ENCODE results near the gene PPTC7. TPM values are rescaled to one million over a fixed set of nuclear protein-coding genes. Genes with fewer than 3 reads are reported as not detected.
"Not testable (repeated sequence)": the region's sequence is repeated elsewhere in the genome, so short reads cannot be mapped to it uniquely, and the experiment has no call there.

Gene PPTC7
- total and polyA plus RNA-seq, 2 of the 13 experiments (the other 11 are each of a cell fraction or from before 2014, with no cell fraction given): 4.8 to 12.3 TPM

- Histone ChIP-seq H3K27me3 (ENCODE audit: control insufficient read depth in 1 of 2, insufficient read depth in 2 of 2, low read length in 2 of 2) (no peaks in the 10 kb centered on the region), H3K9ac (ENCODE audit: insufficient read depth, low read depth, low read length) (no peak overlapping the region), H2AFZ (ENCODE audit: low read length) (no peak overlapping the region), H4K20me1 (ENCODE audit: insufficient read depth, low read length) (no peaks in the 10 kb centered on the region), H3K79me2 (ENCODE audit: insufficient read depth, low read length) (peaks cover 2% of the 10 kb centered on the region), H3K4me1 (ENCODE audit: insufficient read depth, low read length) (no peaks in the 10 kb centered on the region), H3K27ac (ENCODE audit: extremely low read length, insufficient read depth, low read length) (no peak overlapping the region), H3K4me3 (replicated peaks in 1 of 3; ENCODE audit: insufficient read depth in 1 of 3, low read depth in 2 of 3, low read length in 3 of 3) (no peak overlapping the region), H3K4me2 (ENCODE audit: low read depth, low read length) (no peak overlapping the region), H3K36me3 (replicated peaks in 1 of 2; ENCODE audit: control insufficient read depth in 1 of 2, insufficient read depth in 2 of 2, low read length in 2 of 2) (peaks cover 8 to 62% of the 10 kb centered on the region in 2 experiments), H3K9me3 (ENCODE audit: low read length) (no peaks in the 10 kb centered on the region)
- no peak for DNase-seq (ENCODE audit: low spot score)
- 95% methylated on average over 10 of the region's 10 CpGs for WGBS (ENCODE audit: low lambda C conversion rate)
- ChIA-PET POLR2A (no interaction called here), CTCF (ENCODE audit: low intra/inter-chr PET ratio, low total read pairs) (no interaction called here)
- ATAC-seq: no peak
- in situ Hi-C loops (cut with HindIII; ENCODE audit: extremely low pct_ligation_motif_present, low pct_unique_long_range_greater_than_20kb): no loop called here
- FAIRE-seq: no peak
- TF ChIP-seq TRIM24 (CRISPR knock-in tag; IDR thresholded peaks at IDR 0.05): no peak
- TF ChIP-seq TMF1 (CRISPR knock-in tag; IDR thresholded peaks at IDR 0.05; ENCODE audit: low read depth): no peak
- no peak for TF ChIP-seq MED1 (CRISPR knock-in tag; IDR thresholded peaks at IDR 0.05)
- no peak for TF ChIP-seq GMEB1 (CRISPR knock-in tag; IDR thresholded peaks at IDR 0.05; ENCODE audit: borderline replicate concordance)
- TF ChIP-seq KAT7 (CRISPR knock-in tag; IDR thresholded peaks at IDR 0.05; ENCODE audit: borderline replicate concordance): no peak
- TF ChIP-seq RFX5 (IDR thresholded peaks at IDR 0.05; ENCODE audit: low read depth, low read length): no peak
- TF ChIP-seq ZSCAN12 (CRISPR knock-in tag; IDR thresholded peaks at IDR 0.05): no peak
- no peak for TF ChIP-seq ARID4A (CRISPR knock-in tag; IDR thresholded peaks at IDR 0.05; ENCODE audit: borderline replicate concordance)
- TF ChIP-seq FOXP1 (IDR thresholded peaks at IDR 0.05): no peak
- no peak for TF ChIP-seq FOXP1 (CRISPR knock-in tag; IDR thresholded peaks at IDR 0.05)
- TF ChIP-seq ZNF629 (CRISPR knock-in tag; conservative IDR thresholded peaks at IDR 0.05): no peak
- no peak for TF ChIP-seq ARNT (IDR thresholded peaks at IDR 0.05)
- intact Hi-C loops (cut with micrococcal nuclease; ENCODE audit: unreplicated experiment): loop anchor here (5.0 kb wide), 1 partner anchor 94 kb away; the partner anchor contains the start of gene ARPC3
- no TSS peak for BruUV-seq (replicated peaks)
Observed at GRCh38 chr12:110545812-110546211, 37.3 kb downstream of the PPTC7 start.

- H3K4me1 ChIP-seq (ENCODE audit: insufficient read depth, low read length); H3K4me3 ChIP-seq (replicated peaks in 1 of 3; ENCODE audit: insufficient read depth in 1 of 3, low read depth in 2 of 3, low read length in 3 of 3); CTCF ChIA-PET (ENCODE audit: low intra/inter-chr PET ratio, low total read pairs); H3K9ac ChIP-seq (ENCODE audit: insufficient read depth, low read depth, low read length); H4K20me1 ChIP-seq (ENCODE audit: insufficient read depth, low read length); H3K9me3 ChIP-seq (ENCODE audit: low read length); H3K27ac ChIP-seq (ENCODE audit: extremely low read length, insufficient read depth, low read length); in situ Hi-C loops (cut with HindIII; ENCODE audit: extremely low pct_ligation_motif_present, low pct_unique_long_range_greater_than_20kb); H3K79me2 ChIP-seq (ENCODE audit: insufficient read depth, low read length); ATAC-seq; DNase-seq (ENCODE audit: low spot score); H2AFZ ChIP-seq (ENCODE audit: low read length); POLR2A ChIA-PET; FAIRE-seq; H3K27me3 ChIP-seq (ENCODE audit: control insufficient read depth in 1 of 2, insufficient read depth in 2 of 2, low read length in 2 of 2); BruUV-seq (replicated peaks); H3K4me2 ChIP-seq (ENCODE audit: low read depth, low read length): not testable (repeated sequence)
- intact Hi-C loops (cut with micrococcal nuclease; ENCODE audit: unreplicated experiment): loop anchor here (5.0 kb wide), 1 partner anchor 93 kb away; the partner anchor contains the start of gene ARPC3
- WGBS (ENCODE audit: low lambda C conversion rate): 98% methylated on average over 4 of the region's 4 CpGs
- peaks cover 8 to 56% of the 10 kb centered on the region in 2 experiments for H3K36me3 ChIP-seq (replicated peaks in 1 of 2; ENCODE audit: control insufficient read depth in 1 of 2, insufficient read depth in 2 of 2, low read length in 2 of 2)
Observed at GRCh38 chr12:110545259-110545658, 37.9 kb downstream of the PPTC7 start.
